ENCODE results near the gene MIPOL1. TPM values are rescaled to one million over a fixed set of nuclear protein-coding genes. Genes with fewer than 3 reads are reported as not detected.

MIPOL1 gene
- total and polyA plus RNA-seq, 10 donors: 0.50 to 15.5 (median 7.3) TPM

GRCh38 chr14:37563189-37563588, 365.5 kb downstream of the MIPOL1 start:
- H3K4me1 ChIP-seq: no peaks in the 10 kb centered on the region
- H3K27me3 ChIP-seq (replicated peaks in 1 of 7): no peaks in the 10 kb centered on the region
- H3K36me3 ChIP-seq: no peaks in the 10 kb centered on the region
- H3K27ac ChIP-seq: no peak overlapping the region
- H3K9me3 ChIP-seq: no peaks in the 10 kb centered on the region
- no peak for DNase-seq
- intact Hi-C loops (cut with DNase I; ENCODE audit: low total_unique reads): no loop called here
- no peak overlapping the region for H3K4me3 ChIP-seq
- WGBS, 5 donors: 74 to 90% (median 78%) methylated on average over 2 of the region's 2 CpGs
- no peak for TF ChIP-seq POLR2AphosphoS5 (IDR thresholded peaks at IDR 0.05)
- no peak for TF ChIP-seq POLR2A (IDR thresholded peaks at IDR 0.05)
- no peak for TF ChIP-seq CTCF (IDR thresholded peaks at IDR 0.05 in 8 of 11, conservative IDR thresholded peaks at IDR 0.05 in 3 of 11)

- no peaks in the 10 kb centered on the region for H3K36me3 ChIP-seq
- TF ChIP-seq CTCF (IDR thresholded peaks at IDR 0.05 in 8 of 11, conservative IDR thresholded peaks at IDR 0.05 in 3 of 11): no peak
- no peak for TF ChIP-seq POLR2AphosphoS5 (IDR thresholded peaks at IDR 0.05)
- no peak for TF ChIP-seq POLR2A (IDR thresholded peaks at IDR 0.05)
- no peak overlapping the region for H3K4me3 ChIP-seq
- intact Hi-C loops (cut with DNase I; ENCODE audit: low total_unique reads): no loop called here
- no peaks in the 10 kb centered on the region for H3K27me3 ChIP-seq (replicated peaks in 1 of 7)
- H3K27ac ChIP-seq: no peak overlapping the region
- H3K4me1 ChIP-seq: no peaks in the 10 kb centered on the region
- no peak for DNase-seq
- no peaks in the 10 kb centered on the region for H3K9me3 ChIP-seq
- 83 to 90% (median 86%) methylated on average over 1 of the region's 1 CpG for WGBS, 5 donors
These were observed 367.8 kb downstream of the MIPOL1 start for GRCh38 chr14:37565550-37565949.

GRCh38 chr14:37566811-37567371, 369.2 kb downstream of the MIPOL1 start:
- Histone ChIP-seq H3K27me3 (replicated peaks in 1 of 7) (no peaks in the 10 kb centered on the region), H3K4me3 (no peak overlapping the region), H3K9me3 (no peaks in the 10 kb centered on the region), H3K36me3 (no peaks in the 10 kb centered on the region), H3K27ac (no peak overlapping the region), H3K4me1 (no peaks in the 10 kb centered on the region)
- 50 to 64% (median 58%) methylated on average over 3 of the region's 3 CpGs for whole genome bisulfite sequencing, 5 donors
- intact Hi-C loops (cut with DNase I; ENCODE audit: low total_unique reads): no loop called here
- no peak for DNase-seq
- TF ChIP-seq CTCF (IDR thresholded peaks at IDR 0.05 in 8 of 11, conservative IDR thresholded peaks at IDR 0.05 in 3 of 11) (no peak), POLR2AphosphoS5 (IDR thresholded peaks at IDR 0.05) (no peak), POLR2A (IDR thresholded peaks at IDR 0.05) (no peak)

- no peaks in the 10 kb centered on the region for H3K4me1 ChIP-seq
- no peak for DNase-seq
These were observed 372.0 kb downstream of the MIPOL1 start for GRCh38 chr14:37569729-37570128.

More at GRCh38 chr14:37569729-37570128, 372.0 kb downstream of the MIPOL1 start:
- peaks cover 0 to 12% (median 0%) of the 10 kb centered on the region in 8 donors for H3K9me3 ChIP-seq
- H3K27ac ChIP-seq: no peak overlapping the region
- intact Hi-C loops (cut with DNase I; ENCODE audit: low total_unique reads): no loop called here
- no peaks in the 10 kb centered on the region for H3K36me3 ChIP-seq
- 79 to 93% (median 89%) methylated on average over 7 of the region's 7 CpGs for whole genome bisulfite sequencing, 5 donors
- H3K27me3 ChIP-seq (replicated peaks in 1 of 7): no peaks in the 10 kb centered on the region
- H3K4me3 ChIP-seq: no peak overlapping the region
- TF ChIP-seq POLR2A (IDR thresholded peaks at IDR 0.05) (no peak), CTCF (IDR thresholded peaks at IDR 0.05 in 8 of 11, conservative IDR thresholded peaks at IDR 0.05 in 3 of 11) (no peak), POLR2AphosphoS5 (IDR thresholded peaks at IDR 0.05) (no peak)
